ENCODE measurements around the gene STON2.

STON2 gene

DNA sequence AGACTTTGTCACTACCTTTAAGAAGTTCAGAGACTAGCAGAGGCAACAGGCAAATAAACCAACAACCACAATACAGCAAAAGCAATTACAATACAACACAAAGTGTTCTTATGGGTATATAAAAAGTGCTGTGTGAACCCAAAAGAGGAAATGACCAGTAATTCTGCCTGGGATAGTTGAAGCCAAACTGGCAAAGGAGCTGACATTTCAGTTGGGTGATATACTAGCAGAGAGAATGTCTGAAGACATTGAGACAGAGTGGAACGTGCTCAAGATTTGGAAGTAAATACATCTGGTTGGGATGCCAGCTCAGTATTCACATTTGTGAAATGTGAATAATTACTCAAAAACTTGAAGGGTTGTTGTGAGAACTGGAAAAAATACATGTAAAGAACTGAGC, 98.8 kb downstream of the STON2 start:
- TF ChIP-seq ESRRG (CRISPR knock-in tag; IDR thresholded peaks at IDR 0.05), result no peak
- TF ChIP-seq, protein P1, sequence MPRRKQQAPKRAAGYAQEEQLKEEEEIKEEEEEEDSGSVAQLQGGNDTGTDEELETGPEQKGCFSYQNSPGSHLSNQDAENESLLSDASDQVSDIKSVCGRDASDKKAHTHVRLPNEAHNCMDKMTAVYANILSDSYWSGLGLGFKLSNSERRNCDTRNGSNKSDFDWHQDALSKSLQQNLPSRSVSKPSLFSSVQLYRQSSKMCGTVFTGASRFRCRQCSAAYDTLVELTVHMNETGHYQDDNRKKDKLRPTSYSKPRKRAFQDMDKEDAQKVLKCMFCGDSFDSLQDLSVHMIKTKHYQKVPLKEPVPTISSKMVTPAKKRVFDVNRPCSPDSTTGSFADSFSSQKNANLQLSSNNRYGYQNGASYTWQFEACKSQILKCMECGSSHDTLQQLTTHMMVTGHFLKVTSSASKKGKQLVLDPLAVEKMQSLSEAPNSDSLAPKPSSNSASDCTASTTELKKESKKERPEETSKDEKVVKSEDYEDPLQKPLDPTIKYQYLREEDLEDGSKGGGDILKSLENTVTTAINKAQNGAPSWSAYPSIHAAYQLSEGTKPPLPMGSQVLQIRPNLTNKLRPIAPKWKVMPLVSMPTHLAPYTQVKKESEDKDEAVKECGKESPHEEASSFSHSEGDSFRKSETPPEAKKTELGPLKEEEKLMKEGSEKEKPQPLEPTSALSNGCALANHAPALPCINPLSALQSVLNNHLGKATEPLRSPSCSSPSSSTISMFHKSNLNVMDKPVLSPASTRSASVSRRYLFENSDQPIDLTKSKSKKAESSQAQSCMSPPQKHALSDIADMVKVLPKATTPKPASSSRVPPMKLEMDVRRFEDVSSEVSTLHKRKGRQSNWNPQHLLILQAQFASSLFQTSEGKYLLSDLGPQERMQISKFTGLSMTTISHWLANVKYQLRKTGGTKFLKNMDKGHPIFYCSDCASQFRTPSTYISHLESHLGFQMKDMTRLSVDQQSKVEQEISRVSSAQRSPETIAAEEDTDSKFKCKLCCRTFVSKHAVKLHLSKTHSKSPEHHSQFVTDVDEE (CRISPR knock-in tag; IDR thresholded peaks at IDR 0.05), result no peak
- no peak for TF ChIP-seq CREB5 (CRISPR knock-in tag; IDR thresholded peaks at IDR 0.05; ENCODE audit: low read depth)
- TF ChIP-seq ZFP3 (CRISPR knock-in tag; IDR thresholded peaks at IDR 0.05), result no peak
- TF ChIP-seq POU6F1 (CRISPR knock-in tag; IDR thresholded peaks at IDR 0.05; ENCODE audit: borderline replicate concordance, low read depth), result no peak
- no peak for TF ChIP-seq PATZ1 (CRISPR knock-in tag; IDR thresholded peaks at IDR 0.05; ENCODE audit: borderline replicate concordance)
- no peak for TF ChIP-seq GLIS3 (CRISPR knock-in tag; IDR thresholded peaks at IDR 0.05)
- TF ChIP-seq OSR1 (CRISPR knock-in tag; IDR thresholded peaks at IDR 0.05), result no peak
- no peak for TF ChIP-seq RARB (CRISPR knock-in tag; IDR thresholded peaks at IDR 0.05)
- TF ChIP-seq TCF4 (CRISPR knock-in tag; IDR thresholded peaks at IDR 0.05; ENCODE audit: borderline replicate concordance), result no peak
- TF ChIP-seq ZNF70 (CRISPR knock-in tag; IDR thresholded peaks at IDR 0.05), result no peak
- TF ChIP-seq ZNF8 (CRISPR knock-in tag; IDR thresholded peaks at IDR 0.05), result no peak
- no peak for TF ChIP-seq ISL1 (CRISPR knock-in tag; IDR thresholded peaks at IDR 0.05)
- no peak for TF ChIP-seq ZC3H10 (CRISPR knock-in tag; IDR thresholded peaks at IDR 0.05)
- TF ChIP-seq PPARA (CRISPR knock-in tag; IDR thresholded peaks at IDR 0.05; ENCODE audit: borderline replicate concordance), result no peak
- TF ChIP-seq ZNF565 (CRISPR knock-in tag; conservative IDR thresholded peaks at IDR 0.05; ENCODE audit: low read depth), result no peak
- no peak for ATAC-seq

DNA sequence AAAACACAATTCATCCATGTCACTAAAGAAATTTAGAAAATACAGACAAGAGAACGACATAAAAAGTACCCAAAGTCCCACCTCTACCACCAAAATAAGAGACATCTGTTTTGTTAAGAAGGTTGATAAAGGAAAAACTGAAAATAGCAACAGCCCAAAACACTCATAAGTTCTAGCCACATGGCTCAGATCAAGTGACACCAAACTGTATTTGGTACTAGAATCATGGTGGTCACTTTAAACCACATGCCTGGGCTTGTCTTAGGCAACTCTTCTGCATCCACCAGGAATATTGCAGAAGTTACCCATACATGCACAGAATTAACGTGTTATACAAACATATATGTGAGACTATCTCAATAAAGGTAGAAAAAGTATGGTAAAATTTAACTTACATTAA, 101.2 kb downstream of the STON2 start:
- ATAC-seq, result no peak
- TF ChIP-seq ZC3H10 (CRISPR knock-in tag; IDR thresholded peaks at IDR 0.05) (no peak), ZNF565 (CRISPR knock-in tag; conservative IDR thresholded peaks at IDR 0.05; ENCODE audit: low read depth) (no peak), OSR1 (CRISPR knock-in tag; IDR thresholded peaks at IDR 0.05) (no peak), ZNF8 (CRISPR knock-in tag; IDR thresholded peaks at IDR 0.05) (no peak), RARB (CRISPR knock-in tag; IDR thresholded peaks at IDR 0.05) (no peak), CSDC2 (CRISPR knock-in tag; IDR thresholded peaks at IDR 0.05) (no peak), PATZ1 (CRISPR knock-in tag; IDR thresholded peaks at IDR 0.05; ENCODE audit: borderline replicate concordance) (no peak), TOX (CRISPR knock-in tag; IDR thresholded peaks at IDR 0.05; ENCODE audit: borderline replicate concordance) (no peak), TCF4 (CRISPR knock-in tag; IDR thresholded peaks at IDR 0.05; ENCODE audit: borderline replicate concordance) (no peak), CREB5 (CRISPR knock-in tag; IDR thresholded peaks at IDR 0.05; ENCODE audit: low read depth) (no peak), ZNF70 (CRISPR knock-in tag; IDR thresholded peaks at IDR 0.05) (no peak), GLIS3 (CRISPR knock-in tag; IDR thresholded peaks at IDR 0.05) (no peak), CSRNP3 (CRISPR knock-in tag; IDR thresholded peaks at IDR 0.05) (no peak)

Data from SK-N-SH treated with all-trans-retinoic acid at 6 μM for 48 hours (cell line).